AG04450 (cell line): Measurements from ENCODE around the gene CNN1. TPM values are rescaled to one million over a fixed set of nuclear protein-coding genes. Genes with fewer than 3 reads are reported as not detected.

Experiments used
- CTCF ChIA-PET: fragments of 300-600, 350-600 bp; formaldehyde crosslinking; extraction: SDS; loops from one replicate; lab custom pipeline; 2022; ENCODE audit warnings: antibody characterized with exemption, inconsistent platforms; lab: Charles Lee
- POLR2A ChIA-PET: fragments of 350-600 bp; formaldehyde crosslinking; extraction: SDS; loops from one replicate; lab custom pipeline; 2021; ENCODE audit warnings: antibody characterized with exemption, inconsistent platforms; lab: Yijun Ruan, JAX
- DNase-seq: peaks from one replicate; pipeline ENCODE4 v3.0.0-alpha.2; 2011; ENCODE audit warnings: low read depth, low spot score
- H3K27ac ChIP-seq: one replicate; pipeline ENCODE4 v1.5.1; 2012; ENCODE audit warnings: low read depth, low read length, control low read depth
- H3K27me3 ChIP-seq: one replicate; pipeline ENCODE4 v1.6.0; 2012; ENCODE audit warnings: low read length; ENCODE audit not compliant: control insufficient read depth, insufficient read depth
- H3K4me3 ChIP-seq: 2 replicates; pipeline ENCODE4 v1.5.1; 2011; ENCODE audit warnings: mild to moderate bottlenecking, low read depth, low read length, control low read depth
- H3K9me3 ChIP-seq: 2 replicates; pipeline ENCODE4 v1.5.1; 2012; ENCODE audit warnings: low read length; ENCODE audit not compliant: control insufficient read depth, insufficient read depth
- CTCF ChIP-seq: IDR thresholded peaks from 2 replicates; pipeline ENCODE4 v1.5.1; 2011; ENCODE audit warnings: low read depth, low read length, control low read depth, inconsistent platforms
- polyA plus RNA-seq: library from polyadenylated mRNA; depleted of rRNA; stranded (reverse); fragments of >200 nt; gene quantifications from 2 replicates; pipeline ENCODE4 v1.2.3, GENCODE V29; 2011

CNN1 gene
- polyA plus RNA-seq, 1 experiment: 99.6 TPM

- DNase-seq: no peak
- CTCF ChIA-PET: interaction anchor here (0.9 kb wide), 1 partner anchor 70 kb away, joined by 3 read pairs; no protein-coding TSS in a partner anchor
Measured at GRCh38 chr19:11552666-11553372, 14.2 kb downstream of the CNN1 start.

GRCh38 chr19:11554160-11554559 lies 15.5 kb downstream of the CNN1 start:
- H3K4me3 ChIP-seq: no peak overlapping the region
- no peak for TF ChIP-seq CTCF
- no peak for DNase-seq
- ChIA-PET POLR2A (no interaction called here), CTCF (no interaction called here)
- H3K27me3 ChIP-seq: no peaks in the 10 kb centered on the region
- H3K9me3 ChIP-seq: no peaks in the 10 kb centered on the region; the same call in 1 of the 2 replicates
- no peak overlapping the region for H3K27ac ChIP-seq

More at GRCh38 chr19:11552666-11553372, 14.2 kb downstream of the CNN1 start:
- POLR2A ChIA-PET: no interaction called here
- no peak for TF ChIP-seq CTCF
- Histone ChIP-seq H3K9me3 (no peaks in the 10 kb centered on the region), H3K4me3 (no peak overlapping the region), H3K27ac (no peak overlapping the region), H3K27me3 (no peaks in the 10 kb centered on the region)

GRCh38 chr19:11555246-11555645 lies 16.6 kb downstream of the CNN1 start:
- Histone ChIP-seq H3K27me3 (no peaks in the 10 kb centered on the region), H3K27ac (no peak overlapping the region), H3K4me3 (no peak overlapping the region), H3K9me3 (no peaks in the 10 kb centered on the region; the same call in 1 of the 2 replicates)
- ChIA-PET POLR2A (interaction anchor here (0.7 kb wide), 1 partner anchor 281 kb away, joined by 7 read pairs; no protein-coding TSS in a partner anchor), CTCF (interaction anchor here (0.7 to 2.0 kb wide), 2 partner anchors 19 to 413 kb away, joined by 4 to 7 read pairs; no protein-coding TSS in a partner anchor)
- TF ChIP-seq CTCF: no peak
- no peak for DNase-seq

GRCh38 chr19:11556634-11557420 lies 18.2 kb downstream of the CNN1 start:
- no peak overlapping the region for H3K4me3 ChIP-seq
- CTCF ChIA-PET: interaction anchor here (2.0 kb wide), 1 partner anchor 21 kb away, joined by 7 read pairs; no protein-coding TSS in a partner anchor
- POLR2A ChIA-PET: interaction anchor here (0.6 kb wide), 1 partner anchor 13 kb away, joined by 7 read pairs; no protein-coding TSS in a partner anchor
- no peak for DNase-seq
- no peaks in the 10 kb centered on the region; the same call in 1 of the 2 replicates for H3K9me3 ChIP-seq
- no peaks in the 10 kb centered on the region for H3K27me3 ChIP-seq
- no peak for TF ChIP-seq CTCF
- no peak overlapping the region for H3K27ac ChIP-seq
